ENCODE data around the gene CFAP77. TPM values are rescaled to one million over a fixed set of nuclear protein-coding genes. Genes with fewer than 3 reads are reported as not detected.

The CFAP77 gene
- total and polyA plus RNA-seq, 9 donors = 0.11 to 13.8 (median 0.47) TPM; not detected in 4

DNA sequence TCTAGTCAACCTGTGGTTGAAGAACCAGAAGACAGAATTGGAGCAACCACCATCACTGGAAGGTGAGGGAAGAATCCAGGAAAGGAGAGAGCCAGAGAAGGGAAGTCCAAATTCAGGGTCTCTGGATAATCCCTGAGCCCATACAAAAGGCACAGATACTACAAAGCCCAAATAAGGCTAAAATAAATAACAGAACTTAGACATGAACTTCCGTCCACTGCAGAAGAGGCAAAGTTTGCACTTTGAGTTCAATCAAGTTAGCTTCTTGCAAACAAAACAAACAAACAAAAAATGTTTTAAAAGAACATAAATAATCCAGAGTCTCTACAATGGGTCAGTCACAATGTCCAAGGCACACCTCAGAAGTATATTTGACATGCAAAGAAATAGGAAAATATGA lies 21.0 kb downstream of the CFAP77 start:
- no peaks in the 10 kb centered on the region for H3K27me3 ChIP-seq
- no peaks in the 10 kb centered on the region for H3K4me1 ChIP-seq (ENCODE audit: insufficient read depth)
- H3K36me3 ChIP-seq = no peaks in the 10 kb centered on the region
- H3K4me3 ChIP-seq = no peak overlapping the region
- no peak for DNase-seq
- no peak overlapping the region for H3K27ac ChIP-seq
- no peaks in the 10 kb centered on the region for H3K9me3 ChIP-seq
- TF ChIP-seq, protein P1, sequence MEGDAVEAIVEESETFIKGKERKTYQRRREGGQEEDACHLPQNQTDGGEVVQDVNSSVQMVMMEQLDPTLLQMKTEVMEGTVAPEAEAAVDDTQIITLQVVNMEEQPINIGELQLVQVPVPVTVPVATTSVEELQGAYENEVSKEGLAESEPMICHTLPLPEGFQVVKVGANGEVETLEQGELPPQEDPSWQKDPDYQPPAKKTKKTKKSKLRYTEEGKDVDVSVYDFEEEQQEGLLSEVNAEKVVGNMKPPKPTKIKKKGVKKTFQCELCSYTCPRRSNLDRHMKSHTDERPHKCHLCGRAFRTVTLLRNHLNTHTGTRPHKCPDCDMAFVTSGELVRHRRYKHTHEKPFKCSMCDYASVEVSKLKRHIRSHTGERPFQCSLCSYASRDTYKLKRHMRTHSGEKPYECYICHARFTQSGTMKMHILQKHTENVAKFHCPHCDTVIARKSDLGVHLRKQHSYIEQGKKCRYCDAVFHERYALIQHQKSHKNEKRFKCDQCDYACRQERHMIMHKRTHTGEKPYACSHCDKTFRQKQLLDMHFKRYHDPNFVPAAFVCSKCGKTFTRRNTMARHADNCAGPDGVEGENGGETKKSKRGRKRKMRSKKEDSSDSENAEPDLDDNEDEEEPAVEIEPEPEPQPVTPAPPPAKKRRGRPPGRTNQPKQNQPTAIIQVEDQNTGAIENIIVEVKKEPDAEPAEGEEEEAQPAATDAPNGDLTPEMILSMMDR (IDR thresholded peaks at IDR 0.05) = no peak
- no peak for TF ChIP-seq POLR2A (IDR thresholded peaks at IDR 0.05)
- no peak for TF ChIP-seq EP300 (IDR thresholded peaks at IDR 0.05)
- intact Hi-C loops (cut with DNase I) = no loop called here
- 53 to 68% (median 64%) methylated on average over 1 of the region's 1 CpG for WGBS, 3 donors

- TF ChIP-seq EP300 (IDR thresholded peaks at IDR 0.05) = no peak
- TF ChIP-seq POLR2A (IDR thresholded peaks at IDR 0.05) = no peak
- TF ChIP-seq, protein P1 (IDR thresholded peaks at IDR 0.05) = no peak
- no peaks in the 10 kb centered on the region for H3K9me3 ChIP-seq
- no peaks in the 10 kb centered on the region for H3K27me3 ChIP-seq
- intact Hi-C loops (cut with DNase I) = no loop called here
- 48 to 50% (median 49%) methylated on average over 10 of the region's 10 CpGs for WGBS, 3 donors
- no peak overlapping the region for H3K4me3 ChIP-seq
- H3K27ac ChIP-seq = no peak overlapping the region
- no peaks in the 10 kb centered on the region for H3K4me1 ChIP-seq (ENCODE audit: insufficient read depth)
- H3K36me3 ChIP-seq = no peaks in the 10 kb centered on the region
- DNase-seq = no peak
Measured at GRCh38 chr9:132434881-132435280, 24.9 kb downstream of the CFAP77 start.

- intact Hi-C loops (cut with DNase I) = no loop called here
- H3K27me3 ChIP-seq = no peaks in the 10 kb centered on the region
- 79 to 88% (median 81%) methylated on average over 4 of the region's 4 CpGs for WGBS, 3 donors
Measured at GRCh38 chr9:132439153-132439552, 29.1 kb downstream of the CFAP77 start.

DNA sequence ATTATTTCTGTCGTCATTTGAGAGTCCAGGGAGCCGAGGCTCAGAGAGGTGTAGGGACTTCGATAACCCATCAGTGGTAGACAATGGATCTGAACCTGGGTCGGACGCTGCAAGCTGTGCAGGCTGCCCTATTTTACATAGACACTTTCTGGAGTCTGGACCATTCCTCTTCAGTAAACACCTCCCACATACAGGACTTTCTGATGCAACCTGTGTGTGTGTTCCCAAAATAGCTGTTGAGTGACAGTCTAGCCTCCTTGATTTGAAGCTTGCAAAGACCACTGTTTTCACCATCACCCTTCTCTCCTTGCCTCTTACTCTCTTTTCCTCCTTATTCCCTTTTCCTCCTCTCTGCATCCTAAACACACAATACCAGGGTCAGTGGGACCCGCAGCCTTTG lies 30.7 kb downstream of the CFAP77 start:
- TF ChIP-seq EP300 (IDR thresholded peaks at IDR 0.05) = no peak
- TF ChIP-seq, protein P1 (IDR thresholded peaks at IDR 0.05) = no peak
- TF ChIP-seq POLR2A (IDR thresholded peaks at IDR 0.05) = no peak
- Histone ChIP-seq H3K9me3 (no peaks in the 10 kb centered on the region), H3K27me3 (no peaks in the 10 kb centered on the region), H3K4me1 (ENCODE audit: insufficient read depth) (no peaks in the 10 kb centered on the region), H3K27ac (no peak overlapping the region), H3K4me3 (no peak overlapping the region), H3K36me3 (no peaks in the 10 kb centered on the region)
- DNase-seq = no peak
- WGBS, 3 donors = 68 to 81% (median 72%) methylated on average over 6 of the region's 6 CpGs
- intact Hi-C loops (cut with DNase I) = no loop called here

More at GRCh38 chr9:132439153-132439552, 29.1 kb downstream of the CFAP77 start:
- Histone ChIP-seq H3K4me1 (ENCODE audit: insufficient read depth) (no peaks in the 10 kb centered on the region), H3K4me3 (no peak overlapping the region), H3K36me3 (no peaks in the 10 kb centered on the region), H3K9me3 (no peaks in the 10 kb centered on the region), H3K27ac (no peak overlapping the region)
- DNase-seq = no peak
- no peak for TF ChIP-seq POLR2A (IDR thresholded peaks at IDR 0.05)
- TF ChIP-seq, protein P1 (IDR thresholded peaks at IDR 0.05) = no peak
- no peak for TF ChIP-seq EP300 (IDR thresholded peaks at IDR 0.05)
